BJ (cell line): ENCODE results near the gene RAD51B. TPM values are rescaled to one million over a fixed set of nuclear protein-coding genes. Genes with fewer than 3 reads are reported as not detected.

Source experiments
- CTCF ChIA-PET: fragments of 350-600 bp; formaldehyde crosslinking; extraction: SDS; loops from one replicate; lab custom pipeline; 2021; ENCODE audit warnings: antibody characterized with exemption, inconsistent platforms; lab: Yijun Ruan, JAX
- POLR2A ChIA-PET: fragments of 300-600 bp; sonication (Branson Sonifier 250); formaldehyde crosslinking; extraction: SDS; loops from one replicate; lab custom pipeline; 2021; ENCODE audit warnings: antibody characterized with exemption; lab: Charles Lee
- DNase-seq: peaks from one replicate; pipeline ENCODE4 v3.0.0-alpha.2; 2011; ENCODE audit warnings: low read depth
- H3K27me3 ChIP-seq: 2 replicates; pipeline ENCODE4 v1.6.0; 2011; ENCODE audit warnings: low read length; ENCODE audit not compliant: control insufficient read depth, insufficient read depth
- H3K36me3 ChIP-seq: 2 replicates; pipeline ENCODE4 v1.5.1; 2011; ENCODE audit warnings: low read length; ENCODE audit not compliant: control insufficient read depth, insufficient read depth
- H3K4me3 ChIP-seq: 2 replicates; pipeline ENCODE4 v1.5.1; 2011; ENCODE audit warnings: low read depth, mild to moderate bottlenecking, control low read depth, low read length
- polyA plus RNA-seq: library from polyadenylated mRNA; depleted of rRNA; stranded (reverse); fragments of >200 nt; gene quantifications from 2 replicates; pipeline ENCODE4 v1.2.3, GENCODE V29; 2011
- TF ChIP-seq, protein P1 (sequence below): IDR thresholded peaks from 2 replicates; pipeline ENCODE4 v1.5.1; 2011; ENCODE audit warnings: low read depth, mild to moderate bottlenecking, control low read depth, inconsistent platforms, low read length, moderate library complexity; ENCODE audit not compliant: insufficient read depth

RAD51B gene
- polyA plus RNA-seq, 1 experiment: 5.6 TPM

DNA sequence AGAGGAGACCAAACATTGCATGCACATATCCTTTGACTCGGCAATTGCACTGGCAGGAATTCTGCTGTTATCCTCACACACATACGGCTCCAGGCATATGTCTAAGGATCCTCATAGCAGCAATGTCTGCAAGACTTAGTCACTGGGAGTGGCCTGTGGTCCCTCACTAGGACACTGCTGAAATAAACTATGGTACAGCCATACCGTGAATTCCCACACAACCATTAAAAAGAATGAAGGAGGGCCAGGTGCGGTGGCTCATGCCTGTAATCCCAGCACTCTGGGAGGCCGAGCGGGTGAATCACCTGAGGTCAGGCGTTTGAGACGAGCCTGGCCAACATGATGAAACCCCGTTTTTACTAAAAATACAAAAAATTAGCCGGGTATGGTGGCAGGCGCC, 868.2 kb downstream of the RAD51B start:
- Histone ChIP-seq H3K27me3 (no peaks in the 10 kb centered on the region), H3K4me3 (no peak overlapping the region), H3K36me3 (no peaks in the 10 kb centered on the region)
- POLR2A ChIA-PET: no interaction called here
- DNase-seq: peak; percentile 90
- TF ChIP-seq, protein P1, sequence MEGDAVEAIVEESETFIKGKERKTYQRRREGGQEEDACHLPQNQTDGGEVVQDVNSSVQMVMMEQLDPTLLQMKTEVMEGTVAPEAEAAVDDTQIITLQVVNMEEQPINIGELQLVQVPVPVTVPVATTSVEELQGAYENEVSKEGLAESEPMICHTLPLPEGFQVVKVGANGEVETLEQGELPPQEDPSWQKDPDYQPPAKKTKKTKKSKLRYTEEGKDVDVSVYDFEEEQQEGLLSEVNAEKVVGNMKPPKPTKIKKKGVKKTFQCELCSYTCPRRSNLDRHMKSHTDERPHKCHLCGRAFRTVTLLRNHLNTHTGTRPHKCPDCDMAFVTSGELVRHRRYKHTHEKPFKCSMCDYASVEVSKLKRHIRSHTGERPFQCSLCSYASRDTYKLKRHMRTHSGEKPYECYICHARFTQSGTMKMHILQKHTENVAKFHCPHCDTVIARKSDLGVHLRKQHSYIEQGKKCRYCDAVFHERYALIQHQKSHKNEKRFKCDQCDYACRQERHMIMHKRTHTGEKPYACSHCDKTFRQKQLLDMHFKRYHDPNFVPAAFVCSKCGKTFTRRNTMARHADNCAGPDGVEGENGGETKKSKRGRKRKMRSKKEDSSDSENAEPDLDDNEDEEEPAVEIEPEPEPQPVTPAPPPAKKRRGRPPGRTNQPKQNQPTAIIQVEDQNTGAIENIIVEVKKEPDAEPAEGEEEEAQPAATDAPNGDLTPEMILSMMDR: no peak
- CTCF ChIA-PET: interaction anchor here (1.5 kb wide), 1 partner anchor 156 kb away, joined by 3 read pairs; no protein-coding TSS in a partner anchor

DNA sequence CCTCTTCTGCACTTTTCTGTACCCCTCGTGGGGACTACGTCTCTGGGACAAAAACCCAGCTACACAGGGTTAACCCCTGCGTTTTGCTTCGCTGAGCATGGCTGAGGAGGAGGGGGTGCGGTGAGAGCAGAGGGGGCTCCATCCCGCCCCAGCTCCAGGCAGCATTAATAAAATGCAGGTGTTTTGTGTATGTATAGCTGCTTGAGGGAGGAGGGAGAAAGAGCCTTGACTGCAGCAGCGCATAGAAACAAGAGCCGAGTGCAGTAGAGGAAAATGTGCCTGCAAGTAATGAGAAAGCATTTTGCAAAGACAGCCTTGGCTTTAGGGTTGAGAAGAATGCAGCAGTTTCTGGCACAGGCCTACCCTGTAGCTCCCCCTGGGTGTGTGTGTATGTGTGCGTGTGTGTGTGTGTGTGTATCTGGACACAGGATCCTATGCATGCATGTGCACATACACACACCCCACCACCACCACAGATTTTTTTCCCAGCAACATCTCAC, 869.3 kb downstream of the RAD51B start:
- H3K36me3 ChIP-seq: no peaks in the 10 kb centered on the region
- TF ChIP-seq, protein P1: peak; percentile 10; the same call in 1 of the 2 replicates
- ChIA-PET POLR2A (interaction anchor here (0.5 to 0.7 kb wide), 2 partner anchors 98 to 125 kb away, joined by 3 read pairs; no protein-coding TSS in a partner anchor), CTCF (interaction anchor here (0.8 to 1.5 kb wide), 4 partner anchors 102 to 155 kb away, joined by 3 to 4 read pairs (median 3); no protein-coding TSS in a partner anchor)
- H3K4me3 ChIP-seq: no peak overlapping the region
- no peak for DNase-seq
- no peaks in the 10 kb centered on the region for H3K27me3 ChIP-seq

DNA sequence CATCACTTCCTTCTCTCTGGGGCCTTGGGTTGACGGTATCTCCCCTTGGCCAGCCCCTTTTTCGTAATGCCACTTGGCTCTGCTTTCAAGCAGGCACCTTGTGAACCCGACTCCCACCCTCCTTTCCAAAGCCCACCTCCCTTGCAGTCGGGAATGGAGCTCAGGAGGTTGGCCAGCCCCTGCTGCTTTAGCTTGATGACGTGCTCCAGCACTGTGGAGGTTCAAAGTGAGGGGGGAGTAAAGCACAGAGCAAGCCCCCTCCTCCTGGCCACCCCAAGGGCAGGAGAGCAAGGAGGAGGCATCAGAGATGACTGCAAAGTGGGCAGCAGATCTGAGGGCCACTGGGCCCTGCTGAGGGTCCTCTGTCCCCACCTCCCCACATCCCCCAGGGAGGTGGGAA, 869.9 kb downstream of the RAD51B start:
- POLR2A ChIA-PET: interaction anchor here (0.5 kb wide), 1 partner anchor 125 kb away, joined by 3 read pairs; no protein-coding TSS in a partner anchor
- TF ChIP-seq, protein P1: no peak
- no peak overlapping the region for H3K4me3 ChIP-seq
- no peak for DNase-seq
- no peaks in the 10 kb centered on the region for H3K36me3 ChIP-seq
- CTCF ChIA-PET: interaction anchor here (0.6 to 1.5 kb wide), 2 partner anchors 128 to 154 kb away, joined by 3 read pairs; no protein-coding TSS in a partner anchor
- H3K27me3 ChIP-seq: no peaks in the 10 kb centered on the region

DNA sequence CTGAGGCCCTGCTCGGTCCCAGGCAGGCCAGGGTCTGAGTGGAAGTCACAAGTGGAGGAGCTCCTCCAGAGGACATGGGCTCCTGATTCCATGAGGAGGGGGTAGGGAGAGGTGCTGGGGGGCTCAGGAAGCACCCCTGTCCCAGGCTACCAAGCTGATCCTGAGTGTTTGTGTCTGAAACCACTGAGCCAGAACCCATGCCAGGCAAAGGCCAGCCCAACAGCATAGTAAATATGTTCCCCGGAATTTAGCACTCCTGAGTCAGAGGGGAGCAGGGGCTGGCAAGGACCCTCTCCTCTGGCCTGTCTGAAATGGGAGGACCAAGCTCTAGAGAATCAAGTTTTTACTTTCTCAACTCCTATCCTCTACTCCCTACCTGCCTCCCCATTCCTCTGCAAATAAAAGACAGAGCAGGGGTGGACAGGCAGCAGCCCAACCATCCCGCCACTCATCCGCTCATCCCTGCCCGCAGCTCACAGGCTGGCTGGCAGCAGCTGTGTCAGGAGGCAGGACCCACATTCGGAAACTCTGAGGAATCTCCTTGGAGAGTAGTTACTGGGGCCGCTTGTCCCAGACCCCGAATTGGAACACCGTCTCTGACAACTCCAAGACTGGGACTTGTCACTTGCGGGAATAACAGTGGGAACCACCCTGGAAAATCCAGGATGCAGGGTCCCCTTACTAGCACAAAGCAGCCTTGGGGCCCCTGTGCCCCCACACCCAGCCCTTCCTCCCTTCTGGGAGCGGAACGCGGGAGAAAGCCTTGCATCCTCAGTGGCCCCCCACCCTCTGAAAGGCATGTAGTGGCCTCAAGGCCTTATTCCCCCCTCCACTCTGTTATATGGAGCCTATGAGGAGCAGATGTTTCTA, 870.7 kb downstream of the RAD51B start:
- POLR2A ChIA-PET: no interaction called here
- CTCF ChIA-PET: interaction anchor here (0.6 kb wide), 1 partner anchor 129 kb away, joined by 3 read pairs; no protein-coding TSS in a partner anchor
- Histone ChIP-seq H3K36me3 (no peaks in the 10 kb centered on the region), H3K4me3 (no peak overlapping the region), H3K27me3 (no peaks in the 10 kb centered on the region)
- TF ChIP-seq, protein P1: no peak
- DNase-seq: no peak
